Putamen (tissue), 1 donor: ENCODE data around the gene TPO.
"Not testable (repeated sequence)": the region's sequence is repeated elsewhere in the genome, so short reads cannot be mapped to it uniquely, and the experiment has no call there.

Experiments
- DNase-seq: peaks from one replicate; pipeline ENCODE4 v3.0.0-alpha.2; 2016; ENCODE audit warnings: low spot score

Gene TPO

GRCh38 chr2:1484131-1484884 is 71.0 kb downstream of the TPO start:
- no peak for DNase-seq

GRCh38 chr2:1486670-1487069 is 73.4 kb downstream of the TPO start:
- no peak for DNase-seq

- no peak for DNase-seq
Measured at GRCh38 chr2:1487758-1488157, 74.5 kb downstream of the TPO start.

- no peak for DNase-seq
Measured at GRCh38 chr2:1488181-1488671, 75.0 kb downstream of the TPO start.

GRCh38 chr2:1488851-1489250 is 75.6 kb downstream of the TPO start:
- DNase-seq = no peak

- DNase-seq = no peak
Measured at GRCh38 chr2:1489486-1489885, 76.2 kb downstream of the TPO start.

- not testable (repeated sequence) for DNase-seq
Measured at GRCh38 chr2:1490381-1490780, 77.1 kb downstream of the TPO start.

GRCh38 chr2:1491751-1492150 is 78.5 kb downstream of the TPO start:
- DNase-seq = no peak

GRCh38 chr2:1492231-1492630 is 79.0 kb downstream of the TPO start:
- not testable (repeated sequence) for DNase-seq

- DNase-seq = no peak
Measured at GRCh38 chr2:1492711-1493430, 79.6 kb downstream of the TPO start.

- no peak for DNase-seq
Measured at GRCh38 chr2:1493431-1494126, 80.3 kb downstream of the TPO start.

GRCh38 chr2:1494257-1494656 is 81.0 kb downstream of the TPO start:
- no peak for DNase-seq

GRCh38 chr2:1494906-1495305 is 81.6 kb downstream of the TPO start:
- DNase-seq = no peak

GRCh38 chr2:1495676-1496358 is 82.6 kb downstream of the TPO start:
- DNase-seq = no peak

- no peak for DNase-seq
Measured at GRCh38 chr2:1496359-1496821, 83.1 kb downstream of the TPO start.

GRCh38 chr2:1497122-1497611 is 83.9 kb downstream of the TPO start:
- no peak for DNase-seq

GRCh38 chr2:1498176-1498575 is 84.9 kb downstream of the TPO start:
- no peak for DNase-seq

- DNase-seq = no peak
Measured at GRCh38 chr2:1499033-1499795, 86.0 kb downstream of the TPO start.

- no peak for DNase-seq
Measured at GRCh38 chr2:1501038-1501851, 88.0 kb downstream of the TPO start.

- no peak for DNase-seq
Measured at GRCh38 chr2:1501991-1502390, 88.7 kb downstream of the TPO start.
